Measurements from ENCODE around the gene CCT6A.
"Not testable (repeated sequence)": the region's sequence is repeated elsewhere in the genome, so short reads cannot be mapped to it uniquely, and the experiment has no call there.

The CCT6A gene

GRCh38 chr7:56053379-56053778 lies 1.8 kb downstream of the CCT6A start:
- no peak for DNase-seq

DNA sequence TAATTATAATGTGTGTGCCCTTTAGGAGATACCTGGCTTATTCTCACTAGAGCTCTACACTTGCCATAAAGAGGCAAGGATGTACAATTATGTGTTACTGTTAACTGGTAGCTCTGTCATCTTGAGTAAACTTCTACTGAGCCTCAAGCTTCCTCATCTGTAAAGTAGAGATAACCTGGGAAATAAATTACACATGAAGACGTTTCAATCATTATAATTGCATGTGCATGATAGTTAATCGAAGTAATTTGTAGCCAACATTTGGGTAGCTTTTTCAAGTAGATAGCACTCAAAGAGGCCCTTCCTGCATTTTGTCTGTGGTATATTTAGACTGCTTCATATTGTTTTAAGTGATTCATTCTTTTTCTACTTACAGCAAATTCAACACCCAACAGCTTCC lies 2.4 kb downstream of the CCT6A start:
- no peak for DNase-seq

DNA sequence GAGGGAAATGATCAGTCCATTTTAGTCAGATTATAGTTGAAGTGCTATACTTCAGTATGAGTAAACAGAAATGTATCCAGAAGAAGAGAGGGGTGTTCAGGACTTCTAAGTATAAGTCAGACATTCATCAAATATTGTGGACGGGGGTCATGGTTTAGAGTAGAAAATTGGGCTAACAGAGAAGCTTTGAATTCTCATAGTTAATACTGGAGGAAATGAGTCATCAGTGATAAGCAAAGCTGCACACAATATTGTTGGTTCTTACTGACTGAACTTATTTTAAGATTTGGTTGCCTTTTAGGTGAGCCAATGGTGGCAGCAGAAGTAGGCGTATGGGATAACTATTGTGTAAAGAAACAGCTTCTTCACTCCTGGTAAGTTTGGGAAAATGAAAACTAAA lies 10.8 kb downstream of the CCT6A start:
- DNase-seq = no peak

GRCh38 chr7:56063500-56063881 lies 11.9 kb downstream of the CCT6A start:
- DNase-seq = no peak

DNA sequence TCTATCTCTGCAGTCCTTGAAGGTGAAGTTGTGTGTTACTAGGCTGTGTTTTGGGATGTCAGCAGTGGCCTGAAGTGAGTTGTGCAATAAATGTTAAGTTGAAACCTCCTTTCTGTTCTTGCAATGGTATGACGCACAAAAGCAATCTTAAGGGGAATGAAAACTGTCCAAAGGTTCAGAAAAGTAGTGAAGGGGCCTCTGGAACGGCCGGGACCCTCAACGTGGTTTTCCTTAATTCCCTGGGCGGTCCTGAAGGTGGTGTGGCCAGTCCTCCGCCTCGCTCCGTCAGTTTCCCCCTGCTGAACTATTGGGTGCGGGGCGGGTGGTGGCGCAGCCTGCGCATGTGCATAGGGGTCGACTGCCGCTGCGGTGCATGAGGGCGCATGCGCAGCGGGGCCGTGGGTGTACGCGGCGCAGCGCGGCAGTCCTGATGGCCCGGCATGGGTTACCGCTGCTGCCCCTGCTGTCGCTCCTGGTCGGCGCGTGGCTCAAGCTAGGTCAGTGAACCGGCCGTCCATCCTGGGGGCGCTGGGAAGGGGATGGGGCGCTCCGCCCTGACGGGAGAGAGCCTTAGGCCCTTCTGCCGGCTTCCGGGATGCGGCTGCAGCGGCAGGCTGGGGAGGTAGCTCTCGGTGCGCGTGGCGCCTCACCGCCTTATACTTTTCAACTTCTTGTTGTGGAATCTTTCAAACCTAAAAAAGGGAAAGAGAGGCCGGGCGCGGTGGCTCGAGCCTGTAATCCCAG lies 12.5 kb downstream of the CCT6A start, which contains the start of gene SUMF2:
TSS of gene SUMF2 (plus strand) at position 405 of the 744 bp plus-strand sequence. CDS start at position 431, 26 bp downstream.
- peak; percentile 86 for DNase-seq

DNA sequence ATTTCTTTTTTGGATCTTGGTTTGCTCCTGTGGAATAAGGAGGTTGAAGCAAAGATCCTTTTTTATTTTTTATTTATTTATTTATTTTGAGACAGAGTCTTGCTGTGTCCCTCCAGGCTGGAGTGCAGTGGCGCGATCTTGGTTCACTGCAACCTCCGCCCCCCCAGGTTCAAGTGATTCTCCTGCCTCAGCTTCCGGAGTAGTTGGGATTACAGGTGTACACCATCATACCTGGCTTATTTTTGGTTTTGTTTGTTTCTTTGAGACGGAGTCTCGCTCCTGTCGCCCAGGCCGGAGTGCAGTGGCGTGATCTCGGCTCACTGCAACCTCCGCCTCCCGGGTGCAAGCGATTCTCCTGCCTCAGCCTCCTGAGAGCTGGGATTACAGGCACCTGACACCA lies 14.8 kb downstream of the CCT6A start:
- DNase-seq = not testable (repeated sequence)

- DNase-seq = peak; percentile 46
These were observed 22.8 kb downstream of the CCT6A start for GRCh38 chr7:56074371-56074791.

GRCh38 chr7:56077681-56078080 lies 26.1 kb downstream of the CCT6A start:
- no peak for DNase-seq

DNA sequence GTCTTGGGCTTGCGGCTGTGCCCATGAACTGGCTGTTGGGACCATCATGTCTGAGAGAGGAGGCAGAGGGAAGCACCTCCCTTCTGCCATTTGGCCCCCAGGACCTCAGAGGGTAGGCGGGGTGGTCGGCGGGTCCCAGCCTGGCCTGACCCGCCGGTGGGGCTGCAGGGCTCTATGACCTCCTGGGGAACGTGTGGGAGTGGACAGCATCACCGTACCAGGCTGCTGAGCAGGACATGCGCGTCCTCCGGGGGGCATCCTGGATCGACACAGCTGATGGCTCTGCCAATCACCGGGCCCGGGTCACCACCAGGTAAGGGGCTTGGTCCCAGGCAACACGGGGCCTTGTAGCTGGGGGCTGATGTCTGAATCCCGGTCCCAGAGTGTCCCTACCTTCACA lies 26.6 kb downstream of the CCT6A start:
- DNase-seq = no peak

- no peak for DNase-seq
These were observed 28.1 kb downstream of the CCT6A start for GRCh38 chr7:56079450-56080185.

DNA sequence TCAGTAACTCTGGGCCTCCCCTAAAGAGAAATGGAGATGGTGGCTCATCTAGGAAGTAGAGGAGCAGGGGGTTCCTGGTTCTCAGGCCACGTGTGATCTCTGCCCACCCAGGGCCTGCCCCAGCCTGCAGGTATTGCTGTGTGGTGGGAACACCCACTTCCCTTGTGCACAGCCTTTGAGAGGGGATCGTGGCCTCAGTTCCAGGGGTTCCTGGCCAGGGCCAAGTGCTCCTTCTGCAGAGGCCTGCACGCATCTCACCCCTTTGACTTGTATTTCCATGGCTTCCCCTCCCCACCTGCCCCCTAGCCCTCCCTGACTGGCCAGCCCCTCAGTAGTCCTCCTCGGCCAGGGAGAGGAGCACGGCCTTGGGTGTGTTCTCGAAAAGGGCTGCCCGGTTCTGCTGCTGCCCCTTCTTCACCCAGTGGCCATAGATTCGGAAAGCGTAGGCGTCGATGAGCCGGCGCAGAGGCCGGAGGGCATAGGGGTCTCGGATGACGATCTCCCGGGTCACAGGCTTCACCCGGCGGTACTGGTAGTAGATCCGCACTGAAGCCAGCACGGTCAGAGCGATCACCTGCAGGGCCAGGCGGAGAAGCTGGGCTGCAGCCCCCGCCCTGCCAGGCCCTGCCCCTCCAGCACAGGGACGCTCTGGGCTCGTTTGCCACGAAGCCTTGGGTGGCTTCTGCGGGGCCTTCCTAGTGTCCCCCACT lies 29.3 kb downstream of the CCT6A start:
- not testable (repeated sequence) for DNase-seq

DNA sequence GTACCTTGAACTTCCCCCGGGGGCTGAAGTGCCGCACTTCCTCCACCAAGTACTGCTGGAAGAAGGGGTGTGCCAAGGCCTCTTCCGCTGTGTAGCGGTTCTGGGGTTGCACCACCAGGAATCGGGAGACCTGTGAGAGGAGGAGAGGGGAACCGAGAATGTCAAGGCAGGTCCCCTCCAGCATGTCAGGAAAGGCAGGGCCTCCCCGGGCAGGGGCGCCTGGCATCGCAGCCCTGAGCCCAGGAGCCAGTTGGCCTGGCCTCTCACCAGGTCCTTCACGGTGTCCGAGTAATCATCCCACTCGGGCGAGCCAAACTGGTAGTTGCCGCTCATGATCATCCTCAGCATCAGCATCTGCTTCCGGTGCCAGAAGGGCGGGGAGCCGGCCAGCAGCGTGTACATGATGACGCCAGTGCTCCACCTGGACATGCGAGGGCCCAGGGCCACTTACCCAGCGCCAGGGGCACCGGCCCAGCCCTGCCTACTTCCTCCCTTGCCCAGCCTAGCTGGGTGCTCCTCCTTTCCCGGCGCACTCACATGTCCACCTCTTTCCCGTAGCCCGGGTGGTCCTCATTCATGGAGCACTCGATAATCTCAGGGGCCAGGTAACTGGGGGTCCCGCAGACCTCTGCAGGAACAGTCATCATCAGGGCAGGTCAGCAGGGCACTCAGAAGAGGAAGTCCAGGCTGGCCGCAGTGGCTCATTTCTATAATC lies 30.2 kb downstream of the CCT6A start:
- DNase-seq = no peak

DNA sequence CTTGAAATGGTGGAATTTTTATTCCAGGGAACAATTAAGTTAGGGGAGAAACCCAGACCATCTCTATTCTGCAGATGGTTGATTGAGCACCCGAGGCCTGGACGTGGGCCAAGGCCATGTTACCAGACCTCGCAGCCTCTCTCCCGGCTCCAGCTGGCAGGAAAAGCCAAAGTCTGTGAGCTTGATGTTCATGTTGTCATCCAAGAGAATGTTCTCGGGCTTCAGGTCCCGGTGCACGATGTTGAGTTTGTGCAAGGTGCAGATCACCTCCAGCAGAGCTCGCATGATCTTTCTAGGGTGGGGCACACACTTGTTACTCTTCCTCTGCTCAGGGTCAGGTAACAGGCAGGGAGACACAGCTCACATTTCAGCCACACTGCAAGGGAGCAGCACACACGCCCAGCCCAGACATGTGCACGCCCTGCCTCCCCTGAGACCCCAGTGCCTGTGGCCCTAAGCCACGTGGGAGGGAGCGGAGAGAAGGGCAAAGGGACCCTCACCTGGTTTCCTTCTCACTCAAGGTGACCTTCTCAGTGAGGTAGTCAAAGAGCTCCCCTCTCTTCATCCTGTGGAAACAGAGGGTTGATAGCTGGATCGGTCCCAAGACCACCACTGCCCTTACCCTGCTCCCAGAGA lies 31.7 kb downstream of the CCT6A start:
- DNase-seq = no peak

- DNase-seq = no peak
These were observed 35.2 kb downstream of the CCT6A start for GRCh38 chr7:56086761-56087160.

- DNase-seq = no peak
These were observed 35.9 kb downstream of the CCT6A start for GRCh38 chr7:56087445-56087844.

DNA sequence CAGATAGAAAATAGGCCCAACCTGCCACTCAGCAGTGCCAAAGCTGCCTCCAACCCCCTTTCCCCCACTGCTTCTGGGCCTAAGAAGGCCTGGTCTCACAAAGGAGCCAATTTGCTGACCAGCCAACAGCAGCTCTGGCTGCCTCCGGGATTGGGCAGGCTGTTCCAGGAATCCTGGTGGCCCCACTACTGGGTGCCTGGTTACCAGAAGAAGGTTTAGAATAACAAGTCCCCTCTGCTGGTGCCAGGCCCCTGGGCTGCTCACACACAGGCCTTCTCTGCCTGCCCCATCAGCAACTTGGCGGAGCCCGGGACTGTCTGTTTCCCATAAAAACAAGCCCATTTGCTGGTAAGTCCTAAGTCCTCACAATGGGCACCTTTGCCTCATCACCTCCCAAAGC lies 40.0 kb downstream of the CCT6A start:
- no peak for DNase-seq

DNA sequence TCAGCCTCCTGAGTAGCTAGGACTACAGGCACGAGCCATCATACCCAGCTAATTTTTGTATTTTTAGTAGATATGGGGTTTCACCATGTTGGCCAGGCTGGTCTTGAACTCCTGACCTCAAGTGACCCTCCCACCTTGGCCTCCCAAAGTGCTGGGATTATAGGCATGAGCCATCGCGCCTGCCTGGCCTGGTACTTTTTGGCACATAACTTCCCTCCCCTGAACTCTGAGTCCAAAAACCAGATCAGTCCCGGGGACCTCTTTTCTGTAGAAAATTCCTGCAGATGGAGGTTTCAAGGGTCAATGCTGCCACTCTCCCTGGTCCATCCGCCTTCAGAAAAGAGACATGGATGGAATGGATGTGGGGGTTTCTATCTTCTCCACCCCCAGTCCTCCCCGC lies 40.8 kb downstream of the CCT6A start:
- not testable (repeated sequence) for DNase-seq

DNA sequence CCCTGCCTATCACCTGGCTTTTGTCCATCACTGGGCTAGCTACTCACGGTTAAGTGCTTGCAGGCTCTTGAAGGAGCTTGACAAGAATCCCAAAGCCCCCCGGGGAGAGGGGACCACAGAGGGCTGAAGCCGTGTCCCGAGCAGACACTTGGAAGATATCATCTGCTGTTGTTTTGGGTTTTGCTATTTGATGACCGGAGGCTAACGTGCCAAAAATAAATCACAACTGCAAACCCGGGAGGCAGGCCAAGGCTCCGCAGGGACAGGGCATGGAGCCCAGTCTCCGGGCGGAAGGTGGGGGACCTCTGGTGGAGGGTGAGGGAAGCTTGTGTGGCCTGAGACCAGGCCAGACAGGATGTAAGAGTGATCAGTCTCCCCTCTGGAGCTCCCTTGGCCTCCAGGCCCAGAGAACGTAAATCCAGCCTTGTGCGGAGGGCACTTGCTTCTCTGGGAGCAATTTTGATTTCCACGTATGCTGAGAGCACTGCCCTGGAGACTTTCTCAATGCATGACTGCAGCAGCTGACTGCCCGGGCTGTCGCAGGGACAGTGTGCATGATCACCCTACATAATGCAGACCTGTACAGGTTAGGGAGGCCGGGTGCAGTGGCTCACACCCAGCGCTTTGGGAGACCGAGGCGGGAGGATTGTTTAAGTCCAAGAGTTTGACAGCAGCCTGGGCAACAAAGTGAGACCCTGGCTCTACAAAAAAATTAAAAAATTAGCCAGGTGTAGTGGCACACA lies 41.4 kb downstream of the CCT6A start, which contains the start of gene PHKG1:
TSS of gene PHKG1 (minus strand) at position 164 of the 743 bp plus-strand sequence. CDS start 4,011 bp downstream, outside the sequence.
- DNase-seq = no peak

DNA sequence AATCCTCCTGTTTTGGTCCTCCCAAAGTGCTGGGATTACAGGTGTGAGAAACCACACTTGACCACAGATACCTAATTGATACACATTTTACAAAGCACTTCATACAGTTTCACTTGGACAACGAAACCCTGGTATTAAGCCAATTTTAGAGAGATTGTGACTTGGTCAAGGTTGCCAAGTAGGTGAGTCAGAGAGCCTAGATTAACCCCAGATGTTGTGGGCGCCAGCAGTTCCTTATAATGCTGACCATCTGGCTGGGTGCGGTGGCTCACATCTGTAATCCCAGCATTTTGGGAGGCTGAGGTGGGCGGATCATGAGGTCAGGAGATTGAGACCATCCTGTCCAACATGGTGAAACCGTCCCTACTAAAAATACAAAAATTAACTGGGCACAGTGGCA lies 46.1 kb downstream of the CCT6A start:
- no peak for DNase-seq

DNA sequence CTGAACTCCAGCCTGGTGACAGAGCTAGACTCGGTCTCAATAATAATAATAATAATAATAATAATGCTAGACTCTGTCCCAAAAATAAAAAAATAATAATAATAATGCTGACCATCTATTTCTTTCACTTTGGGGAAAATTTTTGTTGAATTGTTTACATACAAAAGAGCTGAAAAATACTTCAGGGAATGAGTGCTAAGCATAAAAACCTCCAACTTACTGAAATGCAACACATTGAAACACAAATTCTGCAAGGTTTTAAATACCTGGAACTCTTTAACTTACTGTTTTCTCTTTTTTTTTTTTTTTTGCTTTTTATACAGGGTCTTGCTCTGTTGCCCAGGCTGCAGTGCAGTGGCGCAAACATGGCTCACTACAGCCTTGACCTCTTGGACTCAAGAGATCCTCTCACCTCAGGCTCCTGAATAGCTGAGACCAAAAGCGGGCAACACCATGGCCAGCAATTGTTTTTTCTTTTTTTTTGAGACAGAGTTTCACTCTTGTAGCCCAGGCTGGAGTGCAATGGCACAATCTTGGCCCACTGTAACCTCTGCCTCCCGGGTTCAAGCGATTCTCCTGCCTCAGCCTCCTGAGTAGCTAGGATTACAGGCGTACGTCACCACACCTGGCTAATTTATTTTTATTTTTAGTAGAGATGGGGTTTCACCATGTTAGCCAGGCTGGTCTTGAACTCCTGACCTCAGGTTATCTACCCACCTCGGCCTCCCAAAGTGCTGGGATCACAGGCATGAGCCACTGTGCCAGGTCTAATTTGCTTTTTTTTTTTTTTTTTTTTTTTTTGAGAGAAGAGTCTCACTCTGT lies 46.8 kb downstream of the CCT6A start:
- not testable (repeated sequence) for DNase-seq

- DNase-seq = no peak
These were observed 48.1 kb downstream of the CCT6A start for GRCh38 chr7:56099653-56100052.

Measured in activated CD4-positive, alpha-beta T cell treated with anti-CD3 and anti-CD28 coated beads for 1 hour (primary cell).